Endothelial cell of umbilical vein (primary cell): ENCODE data around the gene PTPN23.

Source experiments
- CTCF ChIP-seq, 2 donors: IDR thresholded peaks; 1 replicate in 1 of 2; 2 replicates in 1 of 2; pipeline ENCODE4 v1.5.1; 2011; ENCODE audit warnings: low read length in 2 of 2, mild to moderate bottlenecking in 2 of 2, moderate library complexity in 2 of 2, control low read depth in 1 of 2, inconsistent platforms in 1 of 2, low read depth in 1 of 2; ENCODE audit not compliant: insufficient read depth in 1 of 2; ENCODE audit errors: extremely low read depth in 1 of 2
- EZH2 ChIP-seq: IDR thresholded peaks from 2 replicates; pipeline ENCODE4 v1.6.1; 2012; ENCODE audit warnings: borderline replicate concordance, low read depth, mild to moderate bottlenecking, moderate library complexity, low read length, inconsistent platforms; ENCODE audit not compliant: severe bottlenecking
- GATA2 ChIP-seq: IDR thresholded peaks from 2 replicates; pipeline ENCODE4 v1.7.0; 2011; ENCODE audit warnings: low read depth, mild to moderate bottlenecking, moderate library complexity, mixed read lengths, low read length; ENCODE audit not compliant: insufficient read length, insufficient read depth
- JUN ChIP-seq: IDR thresholded peaks from 2 replicates; pipeline ENCODE4 v1.6.1; 2011; ENCODE audit warnings: borderline replicate concordance, low read depth; ENCODE audit not compliant: insufficient read length, insufficient read depth
- MYC ChIP-seq: IDR thresholded peaks from one replicate; pipeline ENCODE4 v1.6.1; 2011; ENCODE audit warnings: mild to moderate bottlenecking, low read depth, low read length
- POLR2A ChIP-seq: IDR thresholded peaks from 2 replicates; pipeline ENCODE4 v1.6.1; 2012; ENCODE audit warnings: low read depth, mild to moderate bottlenecking, control low read depth, low read length
- POLR2AphosphoS5 ChIP-seq: IDR thresholded peaks from 2 replicates; pipeline ENCODE4 v1.6.1; 2012; ENCODE audit warnings: low read depth, mild to moderate bottlenecking, control low read depth, low read length, moderate library complexity; ENCODE audit not compliant: insufficient read depth

DNA sequence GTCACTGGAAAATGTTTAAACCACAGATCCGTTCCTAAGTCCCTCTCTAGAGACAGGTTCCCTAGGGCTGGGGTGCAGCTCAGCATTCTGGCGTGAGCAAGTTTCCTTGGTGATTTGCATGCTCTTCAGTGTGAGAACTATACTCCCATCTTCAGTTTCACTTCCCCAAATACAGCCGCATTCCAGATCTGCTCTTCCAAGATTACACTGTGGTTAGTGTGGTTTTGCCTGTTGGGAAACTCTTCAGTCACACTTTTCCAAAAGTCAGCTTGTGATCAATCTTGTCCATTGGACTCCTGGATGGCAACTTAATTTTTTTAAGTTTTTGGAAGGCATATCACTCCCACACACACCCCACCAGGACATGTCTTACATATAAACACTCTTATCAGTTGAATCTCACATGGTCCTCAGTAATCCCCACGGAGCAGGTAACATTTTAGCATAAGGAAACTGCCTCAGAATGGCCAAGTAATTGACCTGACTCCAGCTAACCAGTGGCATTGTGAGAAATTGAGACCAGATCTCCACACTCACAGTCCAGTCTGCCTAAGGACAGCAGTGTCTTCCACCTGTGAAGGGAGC lies 33.5 kb upstream of the PTPN23 start:
- TF ChIP-seq POLR2A = no peak
- TF ChIP-seq CTCF (IDR thresholded peaks at IDR 0.05; ENCODE audit: extremely low read depth in 1 of 2, insufficient read depth in 1 of 2, low read depth in 1 of 2, low read length in 2 of 2) = no peak
- no peak for TF ChIP-seq MYC
- TF ChIP-seq POLR2AphosphoS5 = no peak
- TF ChIP-seq EZH2 = no peak
- no peak for TF ChIP-seq GATA2
- TF ChIP-seq JUN = no peak
